HFFc6 (cell line): ENCODE data around the gene RANGAP1. TPM values are rescaled to one million over a fixed set of nuclear protein-coding genes. Genes with fewer than 3 reads are reported as not detected.
A peak's percentile ranks its signal among the peaks of the same experiment; 100 is the strongest.

ENCODE experiments used
- DNase-seq: peaks from one replicate; pipeline ENCODE4 v3.0.0-alpha.2; 2018
- H3K27ac Mint-ChIP-seq: 2 replicates; pipeline ENCODE4 v1.8.0; 2020; ENCODE audit warnings: mild to moderate bottlenecking, mixed read lengths
- H3K27me3 Mint-ChIP-seq: 2 replicates; pipeline ENCODE4 v1.8.0; 2021; ENCODE audit warnings: mild to moderate bottlenecking, moderate library complexity, mixed read lengths; ENCODE audit not compliant: insufficient read depth
- H3K36me3 Mint-ChIP-seq: 2 replicates; pipeline ENCODE4 v1.8.0; 2021; ENCODE audit warnings: low read depth, mixed read lengths
- H3K4me1 Mint-ChIP-seq: 2 replicates; pipeline ENCODE4 v1.8.0; 2020; ENCODE audit warnings: low read depth, mixed read lengths
- H3K4me3 Mint-ChIP-seq: 2 replicates; pipeline ENCODE4 v1.8.0; 2020; ENCODE audit warnings: mild to moderate bottlenecking, moderate library complexity, mixed read lengths
- H3K9me3 Mint-ChIP-seq: 2 replicates; pipeline ENCODE4 v1.8.0; 2020; ENCODE audit warnings: mild to moderate bottlenecking, mixed read lengths
- total RNA-seq, 6 experiments: library from RNA; stranded (reverse); fragmentation: NEBNext Ultra II Directional; extraction: Animal tissue kit (Norgen Biotek cat#: 25700); gene quantifications; 2 replicates in 1 of 6; 3 replicates in 5 of 6; pipeline ENCODE4 v1.2.3, GENCODE V29; 2021
- TF ChIP-seq, protein P1 (sequence below): fragments of 200-600 bp; sonication (generic); IDR thresholded peaks from 2 replicates; pipeline ENCODE4 v1.5.0; 2021; ENCODE audit warnings: antibody characterized with exemption, mild to moderate bottlenecking

The RANGAP1 gene
- total RNA-seq, 6 experiments from 2014 or later, result 215 to 249 (median 227) TPM

DNA sequence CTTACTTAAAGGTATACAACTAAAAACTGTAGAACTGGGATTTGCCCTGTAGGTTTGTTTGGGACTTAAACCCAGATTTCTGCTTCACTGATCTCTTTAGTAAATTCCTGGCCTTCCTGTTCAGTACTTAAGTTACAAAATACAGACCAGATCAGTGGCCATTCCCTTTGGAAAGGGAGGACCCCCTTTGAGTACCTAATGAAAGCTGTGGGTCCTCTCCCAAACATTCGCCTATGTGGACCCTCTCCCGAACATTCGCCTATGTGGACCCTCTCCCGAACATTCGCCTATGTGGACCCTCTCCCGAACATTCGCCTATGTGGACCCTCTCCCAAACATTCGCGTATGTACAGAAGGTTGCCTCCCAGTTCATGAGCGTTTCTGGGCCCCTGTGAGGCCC lies 70.6 kb downstream of the RANGAP1 start:
- H3K4me1 Mint-ChIP-seq, result peaks cover 7% of the 10 kb centered on the region; the same call in 1 of the 2 replicates
- no peaks in the 10 kb centered on the region for H3K9me3 Mint-ChIP-seq

DNA sequence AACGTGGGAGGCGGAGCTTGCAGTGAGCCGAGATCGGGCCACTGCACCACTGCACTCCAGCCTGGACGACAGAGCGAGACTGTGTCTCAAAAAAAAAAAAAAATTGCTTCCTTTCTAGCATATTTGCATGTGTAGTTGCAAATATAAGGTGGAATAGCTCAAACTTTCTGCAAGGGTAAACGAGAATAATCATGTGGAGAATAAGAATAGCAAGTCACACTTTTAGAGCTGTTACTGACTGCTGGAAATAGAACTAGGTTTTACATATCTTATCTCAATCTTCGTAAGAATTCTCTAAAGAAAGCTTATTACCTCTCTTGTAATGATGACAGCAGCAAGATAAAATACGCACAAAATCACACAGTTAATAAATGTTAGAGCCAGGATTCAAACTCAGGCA lies 79.3 kb downstream of the RANGAP1 start:
- Mint-ChIP-seq H3K4me1 (peaks cover 4% of the 10 kb centered on the region; the same call in 1 of the 2 replicates), H3K36me3 (peaks cover 14% of the 10 kb centered on the region), H3K9me3 (no peaks in the 10 kb centered on the region), H3K27me3 (peaks cover 2% of the 10 kb centered on the region), H3K4me3 (peak overlapping the region; percentile 46; the same call in 1 of the 2 replicates), H3K27ac (no peak overlapping the region)
- no peak for DNase-seq
- TF ChIP-seq, protein P1, sequence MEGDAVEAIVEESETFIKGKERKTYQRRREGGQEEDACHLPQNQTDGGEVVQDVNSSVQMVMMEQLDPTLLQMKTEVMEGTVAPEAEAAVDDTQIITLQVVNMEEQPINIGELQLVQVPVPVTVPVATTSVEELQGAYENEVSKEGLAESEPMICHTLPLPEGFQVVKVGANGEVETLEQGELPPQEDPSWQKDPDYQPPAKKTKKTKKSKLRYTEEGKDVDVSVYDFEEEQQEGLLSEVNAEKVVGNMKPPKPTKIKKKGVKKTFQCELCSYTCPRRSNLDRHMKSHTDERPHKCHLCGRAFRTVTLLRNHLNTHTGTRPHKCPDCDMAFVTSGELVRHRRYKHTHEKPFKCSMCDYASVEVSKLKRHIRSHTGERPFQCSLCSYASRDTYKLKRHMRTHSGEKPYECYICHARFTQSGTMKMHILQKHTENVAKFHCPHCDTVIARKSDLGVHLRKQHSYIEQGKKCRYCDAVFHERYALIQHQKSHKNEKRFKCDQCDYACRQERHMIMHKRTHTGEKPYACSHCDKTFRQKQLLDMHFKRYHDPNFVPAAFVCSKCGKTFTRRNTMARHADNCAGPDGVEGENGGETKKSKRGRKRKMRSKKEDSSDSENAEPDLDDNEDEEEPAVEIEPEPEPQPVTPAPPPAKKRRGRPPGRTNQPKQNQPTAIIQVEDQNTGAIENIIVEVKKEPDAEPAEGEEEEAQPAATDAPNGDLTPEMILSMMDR, result no peak

More for the DNA sequence above, 70.6 kb downstream of the RANGAP1 start:
- peaks cover 36% of the 10 kb centered on the region for H3K36me3 Mint-ChIP-seq
- no peak for DNase-seq
- H3K4me3 Mint-ChIP-seq, result no peak overlapping the region
- TF ChIP-seq, protein P1, result no peak
- H3K27me3 Mint-ChIP-seq, result peaks cover 1% of the 10 kb centered on the region; the same call in 1 of the 2 replicates
- no peak overlapping the region for H3K27ac Mint-ChIP-seq

DNA sequence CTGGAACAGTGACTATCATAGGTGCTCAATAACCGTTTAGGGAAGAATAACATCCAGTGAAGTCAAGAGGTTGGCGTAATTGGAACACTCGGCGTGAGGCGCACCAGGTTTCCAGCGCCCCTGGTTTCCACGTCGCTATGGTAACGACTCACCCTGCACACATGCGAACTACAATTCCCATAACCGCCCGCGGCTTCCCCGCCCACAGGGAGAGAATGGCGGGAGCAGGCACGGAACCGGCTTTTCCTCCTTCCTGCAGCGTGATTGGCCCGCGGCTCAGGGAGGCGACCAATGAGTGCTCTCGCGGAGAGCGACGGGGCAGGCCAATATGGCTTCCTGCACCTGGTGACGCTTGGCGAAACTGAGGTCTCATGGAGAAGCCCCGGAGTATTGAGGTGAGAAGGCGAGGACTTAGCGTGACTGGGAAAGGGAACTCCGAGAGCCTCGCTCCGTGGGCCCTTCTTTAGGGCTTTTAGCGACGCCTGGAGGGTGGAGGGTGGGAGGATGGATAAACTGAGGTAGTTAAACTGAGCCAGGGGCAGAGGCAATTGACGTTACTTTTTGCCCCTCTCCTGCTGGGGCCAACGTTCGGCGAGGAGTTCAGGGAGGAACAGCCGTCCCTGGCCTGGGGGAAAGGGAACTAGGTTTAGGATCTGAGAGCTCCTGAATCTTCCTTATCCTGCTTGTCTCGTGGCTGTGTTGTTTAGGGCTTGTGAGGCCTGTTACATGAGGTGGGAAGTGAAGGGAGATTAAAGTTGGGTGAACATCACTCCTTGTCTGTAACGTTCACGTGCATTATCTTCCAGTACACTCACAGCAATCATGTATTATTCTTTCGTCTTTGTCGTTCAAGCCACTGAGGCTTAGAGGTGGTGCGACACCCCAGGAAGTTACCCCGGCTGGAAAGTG lies 80.7 kb downstream of the RANGAP1 start, which contains the start of gene L3MBTL2:
TSS of gene L3MBTL2 (plus strand) at position 321 of the 909 bp plus-strand sequence. CDS start at position 372, 51 bp downstream.
- Mint-ChIP-seq H3K27me3 (peaks cover 2% of the 10 kb centered on the region), H3K36me3 (peaks cover 14% of the 10 kb centered on the region), H3K9me3 (no peaks in the 10 kb centered on the region), H3K27ac (peak within 1 kb of the TSS; percentile 90), H3K4me3 (peak within 1 kb of the TSS; percentile 96), H3K4me1 (peaks cover 4% of the 10 kb centered on the region; the same call in 1 of the 2 replicates)
- peak; percentile 96 for DNase-seq
- TF ChIP-seq, protein P1, result no peak

DNA sequence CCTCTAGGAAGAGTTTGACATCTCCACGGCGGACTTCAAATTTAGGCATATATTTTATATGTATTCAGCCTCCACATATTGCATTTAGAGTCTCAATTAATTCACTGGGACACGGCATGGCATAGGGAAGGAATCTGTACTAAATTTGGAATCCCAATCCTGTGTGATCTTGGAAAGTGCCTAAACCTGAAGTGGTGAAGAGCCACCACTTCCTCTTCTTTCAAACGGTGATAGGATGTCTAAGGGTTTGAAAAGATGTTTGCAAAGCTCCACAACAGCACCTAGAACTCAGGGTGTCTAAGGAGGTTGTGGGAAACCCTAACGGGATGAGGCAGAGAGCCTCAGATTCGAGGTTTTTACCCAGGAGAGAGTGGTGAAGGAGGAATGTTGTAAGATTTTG lies 81.9 kb downstream of the RANGAP1 start:
- TF ChIP-seq, protein P1, result no peak
- Mint-ChIP-seq H3K27ac (no peak overlapping the region), H3K4me1 (peaks cover 4% of the 10 kb centered on the region; the same call in 1 of the 2 replicates), H3K27me3 (peaks cover 2% of the 10 kb centered on the region), H3K36me3 (peaks cover 9% of the 10 kb centered on the region; the same call in 1 of the 2 replicates), H3K9me3 (no peaks in the 10 kb centered on the region), H3K4me3 (no peak overlapping the region)
- no peak for DNase-seq

DNA sequence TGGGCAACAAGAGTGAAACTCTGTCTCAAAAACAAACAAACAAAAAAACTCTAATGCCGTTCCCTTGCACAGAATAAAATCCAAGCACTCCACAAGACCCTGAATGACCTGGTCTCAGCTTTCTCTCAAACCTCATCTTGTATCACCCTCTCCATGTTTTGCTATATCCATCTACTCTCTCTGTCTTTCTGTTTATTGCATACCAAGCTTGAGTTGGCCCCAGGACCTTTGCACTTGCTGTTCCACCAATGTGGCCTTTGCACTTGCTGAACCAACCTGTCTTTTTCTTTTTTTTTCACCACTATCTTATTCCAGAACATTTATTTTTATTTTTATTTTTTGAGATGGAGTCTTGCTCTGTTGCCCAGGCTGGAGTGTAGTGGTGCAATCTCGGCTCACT lies 82.9 kb downstream of the RANGAP1 start:
- no peak overlapping the region for H3K27ac Mint-ChIP-seq
- 0 out of 2 replicates have a peak, but pooled peaks cover 5% of the 10 kb centered on the region for H3K36me3 Mint-ChIP-seq
- DNase-seq, result no peak
- TF ChIP-seq, protein P1, result no peak
- H3K9me3 Mint-ChIP-seq, result no peaks in the 10 kb centered on the region
- no peak overlapping the region for H3K4me3 Mint-ChIP-seq
- H3K27me3 Mint-ChIP-seq, result peaks cover 2% of the 10 kb centered on the region
- H3K4me1 Mint-ChIP-seq, result peaks cover 9% of the 10 kb centered on the region
